GM19395 (cell line): ENCODE results near the gene AGAP2.
"Not testable (repeated sequence)": the region's sequence is repeated elsewhere in the genome, so short reads cannot be mapped to it uniquely, and the experiment has no call there.

Experiments used
- ATAC-seq: cut with Tn5 transposase; IDR thresholded peaks from one replicate; pipeline ENCODE4 v1.9.1; 2021; ENCODE audit warnings: mild to moderate bottlenecking, moderate library complexity; ENCODE audit not compliant: unreplicated experiment

AGAP2 gene

DNA sequence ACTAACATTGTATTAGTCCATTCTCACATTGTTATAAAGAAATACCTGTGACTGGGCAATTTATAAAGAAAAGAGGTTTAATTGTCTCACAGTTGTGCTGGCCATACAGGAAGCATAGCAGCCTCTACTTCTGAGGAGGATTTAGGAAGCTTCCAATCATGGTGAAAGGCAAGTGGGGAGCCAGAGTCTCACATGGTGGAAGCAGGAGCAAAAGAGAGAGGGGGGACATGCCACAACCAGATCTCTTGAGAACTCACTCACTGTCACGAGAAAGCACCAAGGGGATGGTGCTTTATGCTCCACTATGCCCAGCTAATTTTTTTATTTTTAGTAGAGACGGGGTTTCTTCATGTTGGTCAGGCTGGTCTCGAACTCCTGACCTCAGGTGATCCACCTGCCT, 31.3 kb downstream of the AGAP2 start:
- ATAC-seq = no peak

DNA sequence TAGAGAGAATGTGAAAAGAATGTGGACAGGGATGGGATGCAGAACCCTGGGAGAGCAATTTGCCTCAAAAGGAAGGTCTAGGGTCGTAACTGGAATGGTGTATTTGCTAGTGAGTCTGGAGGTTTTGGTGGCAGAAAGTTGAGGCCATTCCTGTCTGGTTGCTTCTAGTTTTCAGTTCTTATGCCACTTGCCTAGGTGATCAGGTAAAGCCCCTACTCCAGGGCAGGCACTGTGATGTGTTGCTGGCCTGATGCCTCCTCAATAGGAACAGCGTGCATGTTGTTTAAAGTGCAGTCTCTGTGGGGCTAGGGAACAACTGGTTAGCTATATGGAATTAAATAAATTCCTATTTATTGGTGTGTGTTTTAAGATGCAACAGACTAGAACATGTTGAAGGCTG, 38.2 kb downstream of the AGAP2 start:
- no peak for ATAC-seq

DNA sequence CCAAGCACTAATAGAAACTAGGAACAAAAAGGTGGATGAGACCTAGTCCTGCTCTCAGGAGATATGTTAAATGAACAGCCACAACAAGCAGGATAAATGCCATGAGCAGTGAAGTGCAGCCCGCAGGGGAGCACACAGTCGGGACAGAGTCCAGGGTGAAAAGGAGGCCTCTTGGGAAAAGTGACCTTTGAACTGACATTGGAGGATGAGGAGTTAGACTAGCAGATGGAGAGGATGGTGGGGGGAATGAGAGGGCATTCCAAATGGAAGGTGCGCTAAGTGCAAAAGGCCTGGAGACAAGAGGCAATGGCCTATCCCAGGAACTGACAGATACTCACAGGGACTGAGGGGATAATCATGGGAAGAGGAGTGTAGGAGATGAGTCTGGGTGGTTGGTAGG, 40.1 kb downstream of the AGAP2 start:
- ATAC-seq = no peak

DNA sequence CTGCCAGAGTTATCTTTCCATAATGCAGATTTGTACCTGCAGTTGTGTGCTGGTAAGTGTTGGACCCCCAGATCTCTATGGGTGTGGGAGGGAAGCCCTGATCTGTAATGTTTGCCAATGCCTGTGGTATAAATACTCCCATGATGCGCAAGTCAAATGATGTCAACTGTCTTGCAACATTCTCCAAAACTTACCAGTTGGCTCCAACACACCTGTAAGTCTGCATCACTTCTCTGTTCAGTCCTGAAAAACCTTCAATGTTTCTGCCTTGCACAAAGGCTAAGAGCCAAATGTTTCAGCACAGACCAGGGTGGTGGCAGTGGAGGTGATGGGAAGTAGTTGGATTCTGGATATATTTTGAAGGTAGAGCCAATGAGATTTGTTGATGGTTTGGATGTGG, 41.5 kb downstream of the AGAP2 start:
- ATAC-seq = no peak

DNA sequence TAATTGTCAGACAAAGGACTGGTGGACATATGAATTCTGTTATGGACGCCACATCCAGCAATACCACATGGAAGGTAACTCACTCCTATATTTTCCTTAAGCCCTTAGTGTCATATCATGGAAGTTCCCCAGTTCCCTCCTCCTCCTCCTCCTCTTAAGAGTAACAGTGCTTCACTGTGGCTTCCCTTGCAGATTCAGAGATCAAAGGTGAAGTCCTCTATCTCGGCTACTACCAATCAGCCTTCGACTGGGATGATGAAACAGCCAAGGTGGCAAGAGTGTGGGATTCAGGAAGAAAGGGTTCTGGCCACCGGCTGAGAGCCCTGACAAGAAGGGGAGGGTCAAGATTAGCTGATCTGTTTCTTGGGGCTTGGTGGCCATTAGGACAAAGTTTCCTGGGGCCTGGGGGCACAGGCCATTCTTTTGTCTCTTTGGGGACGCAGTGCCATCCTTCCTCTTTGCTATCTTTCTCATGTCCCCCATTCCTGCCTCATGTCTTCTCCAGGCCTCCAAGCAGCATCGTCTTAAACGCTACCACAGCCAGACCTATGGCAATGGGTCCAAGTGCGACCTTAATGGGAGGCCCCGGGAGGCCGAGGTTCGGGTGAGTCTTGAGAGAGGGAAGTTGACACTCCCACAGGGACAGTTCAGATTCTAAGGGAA, 42.6 kb downstream of the AGAP2 start:
- ATAC-seq = no peak

DNA sequence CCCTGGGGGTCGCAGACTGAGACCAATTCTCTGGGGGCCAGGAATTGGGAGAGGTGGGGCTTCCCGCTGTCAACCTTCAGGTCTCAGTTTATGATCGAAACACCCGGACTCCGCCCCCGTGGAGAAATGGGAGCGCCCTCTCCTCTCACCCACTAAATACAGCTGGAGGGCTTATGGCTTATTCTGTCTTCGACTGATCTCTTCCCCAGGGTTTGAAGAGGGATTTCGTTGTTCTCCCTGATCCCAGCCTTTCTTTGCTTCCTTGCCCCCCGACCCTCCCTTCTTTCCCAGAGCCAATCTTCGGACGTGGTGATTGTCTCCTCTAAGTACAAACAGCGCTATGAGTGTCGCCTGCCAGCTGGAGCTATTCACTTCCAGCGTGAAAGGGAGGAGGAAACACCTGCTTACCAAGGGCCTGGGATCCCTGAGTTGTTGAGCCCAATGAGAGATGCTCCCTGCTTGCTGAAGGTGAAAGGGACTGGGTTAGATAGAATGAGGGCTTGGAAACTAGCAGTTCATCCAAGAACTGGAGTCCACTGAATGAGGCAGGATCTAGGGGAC, 44.0 kb downstream of the AGAP2 start:
- peak; percentile 6 for ATAC-seq

DNA sequence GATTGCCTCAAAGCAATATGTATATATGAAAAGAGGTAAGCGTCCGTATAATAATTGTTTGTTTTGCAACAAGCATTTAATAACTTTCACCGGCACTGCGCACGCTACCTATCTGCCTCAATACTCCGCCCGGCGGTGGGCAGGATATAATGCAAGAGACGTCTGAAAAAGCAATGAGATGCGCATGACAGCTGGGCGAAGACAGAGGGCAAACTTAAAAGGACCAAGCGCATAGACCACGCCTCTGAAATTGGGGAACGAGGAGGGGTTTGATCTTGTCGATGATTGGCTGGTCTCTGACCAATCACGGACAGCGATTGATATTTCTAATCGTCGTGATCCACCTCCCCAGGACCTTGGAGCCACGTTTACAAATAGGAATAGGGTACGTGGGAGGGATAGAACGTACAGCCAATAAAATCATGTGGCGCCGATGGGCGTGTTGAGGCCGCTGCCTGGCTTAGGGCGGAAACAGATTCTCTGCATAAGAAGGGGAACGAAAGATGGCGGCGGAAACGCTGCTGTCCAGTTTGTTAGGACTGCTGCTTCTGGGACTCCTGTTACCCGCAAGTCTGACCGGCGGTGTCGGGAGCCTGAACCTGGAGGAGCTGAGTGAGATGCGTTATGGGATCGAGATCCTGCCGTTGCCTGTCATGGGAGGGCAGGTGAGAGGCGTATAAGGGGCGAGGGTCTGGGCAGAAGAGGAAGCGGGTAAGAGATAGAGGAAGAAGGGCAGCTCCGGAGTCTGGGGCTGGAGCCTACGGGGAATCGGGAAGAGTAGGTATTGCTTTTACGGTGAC, 44.7 kb downstream of the AGAP2 start, which contains the start of gene OS9:
OS9 (plus strand) TSS at position 474 of the 800 bp plus-strand sequence; CDS start at position 504, 30 bp downstream.
- ATAC-seq = peak; percentile 96

DNA sequence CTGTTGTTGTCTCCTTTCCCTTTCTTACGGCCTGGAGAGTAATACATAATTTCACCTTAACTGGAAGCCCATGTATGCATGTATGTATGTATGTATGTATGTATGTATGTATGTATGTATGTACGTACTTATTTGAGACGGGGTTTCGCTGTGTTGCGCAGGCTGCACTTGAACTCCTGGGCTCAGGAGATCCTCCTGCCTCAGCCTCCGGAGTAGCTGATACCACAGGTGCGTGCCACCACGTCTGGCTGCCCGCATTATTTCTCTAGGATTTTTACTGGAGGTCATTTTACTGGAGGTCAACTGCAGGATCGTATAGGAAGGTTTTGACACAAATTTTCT, 45.3 kb downstream of the AGAP2 start:
- ATAC-seq = no peak

GRCh38 chr12:57692500-57692899, 46.0 kb downstream of the AGAP2 start:
- no peak for ATAC-seq

DNA sequence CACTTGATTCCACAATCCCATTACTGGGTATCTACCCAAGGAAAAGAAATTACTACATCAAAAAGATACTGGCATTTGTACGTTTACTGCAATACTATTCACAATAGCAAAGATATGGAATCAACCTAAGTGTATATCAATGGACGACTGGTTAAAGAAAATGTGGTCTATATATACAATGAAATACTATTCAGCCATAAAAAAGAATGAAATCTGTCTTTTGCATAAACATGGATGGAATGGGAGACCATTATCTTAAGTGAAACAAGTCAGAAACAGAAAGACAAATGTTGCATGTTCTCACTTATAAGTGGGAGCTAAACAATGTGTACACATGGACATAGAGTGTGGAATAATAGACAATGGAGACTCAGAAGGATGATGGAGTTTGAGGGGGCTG, 49.6 kb downstream of the AGAP2 start:
- ATAC-seq = no peak

DNA sequence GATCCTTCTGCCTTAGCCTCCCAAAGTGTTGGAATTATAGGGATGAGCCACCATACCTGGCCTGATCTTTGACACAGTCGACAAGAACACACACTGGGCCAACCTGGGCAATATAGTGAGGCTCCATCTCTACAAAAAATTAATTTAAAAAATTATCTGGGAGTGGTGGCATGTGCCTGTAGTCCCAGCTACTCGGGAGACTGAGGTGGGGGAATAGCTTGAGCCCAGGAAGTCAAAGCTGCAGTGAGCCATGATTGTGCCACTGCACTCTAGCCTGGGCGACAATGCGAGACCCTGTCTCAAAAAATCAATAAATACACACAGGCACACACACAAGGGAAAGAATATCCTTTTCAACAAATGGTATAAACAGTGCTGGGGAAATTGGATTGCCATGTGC, 50.7 kb downstream of the AGAP2 start:
- ATAC-seq = no peak

DNA sequence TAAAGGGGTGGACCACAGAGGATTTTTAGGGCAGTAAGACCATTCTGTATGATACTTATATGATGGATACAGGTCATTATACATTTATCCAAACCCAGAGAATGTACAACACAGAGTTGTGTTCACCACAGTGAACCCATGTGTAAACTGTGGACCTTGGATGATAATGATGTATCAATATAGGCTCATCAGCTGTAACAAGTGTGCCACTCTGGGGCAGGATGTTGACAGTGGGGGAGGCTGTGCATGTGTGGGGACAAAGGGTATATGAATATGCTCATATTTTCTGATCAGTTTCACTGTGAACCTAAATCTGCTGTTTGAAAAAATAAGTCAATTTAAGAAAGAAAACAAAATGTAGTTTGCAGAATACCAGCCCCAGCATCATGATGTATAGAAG, 58.8 kb downstream of the AGAP2 start:
- ATAC-seq = no peak

- ATAC-seq = not testable (repeated sequence)
Measured at GRCh38 chr12:57677947-57678346, 60.6 kb downstream of the AGAP2 start.

DNA sequence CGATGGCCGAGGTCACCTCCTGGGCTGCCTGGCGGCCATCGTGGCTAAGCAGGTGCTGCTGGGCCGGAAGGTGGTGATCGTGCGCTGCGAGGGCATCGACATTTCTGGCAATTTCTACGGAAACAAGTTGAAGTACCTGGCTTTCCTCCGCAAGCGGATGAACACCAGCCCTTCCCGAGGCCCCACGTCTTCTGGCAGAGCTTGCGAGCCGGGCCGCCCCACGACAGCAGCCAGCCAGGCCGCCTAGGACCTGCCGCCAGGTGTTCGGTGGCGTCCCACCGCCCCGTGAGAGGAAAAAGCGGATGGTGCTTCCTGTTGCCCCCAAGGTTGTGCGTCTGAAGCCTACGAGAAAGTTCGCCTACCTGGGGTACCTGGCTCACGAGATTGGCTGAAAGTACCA, 63.9 kb downstream of the AGAP2 start:
- ATAC-seq = no peak
